ENCODE data around the gene TMEM271. TPM values are rescaled to one million over a fixed set of nuclear protein-coding genes. Genes with fewer than 3 reads are reported as not detected.

The TMEM271 gene, protein sequence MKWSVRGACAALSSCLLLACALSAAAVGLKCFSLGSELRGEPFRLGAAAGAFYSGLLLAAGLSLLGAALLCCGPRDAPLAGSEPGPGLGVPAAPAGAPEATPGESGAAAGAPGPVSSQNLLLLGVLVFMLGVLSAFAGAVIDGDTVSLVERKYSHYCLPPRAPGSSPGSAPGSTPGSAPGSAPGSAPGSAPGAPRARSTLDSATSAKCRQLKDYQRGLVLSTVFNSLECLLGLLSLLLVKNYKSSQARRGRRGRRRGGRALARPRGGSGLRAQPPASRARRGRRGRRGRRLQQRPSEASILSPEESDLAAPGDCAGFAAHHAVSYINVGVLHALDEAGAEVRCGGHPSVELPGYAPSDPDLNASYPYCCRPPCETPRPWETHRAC
- total RNA-seq (ENCODE audit: insufficient read depth, low replicate concordance) = not detected

DNA sequence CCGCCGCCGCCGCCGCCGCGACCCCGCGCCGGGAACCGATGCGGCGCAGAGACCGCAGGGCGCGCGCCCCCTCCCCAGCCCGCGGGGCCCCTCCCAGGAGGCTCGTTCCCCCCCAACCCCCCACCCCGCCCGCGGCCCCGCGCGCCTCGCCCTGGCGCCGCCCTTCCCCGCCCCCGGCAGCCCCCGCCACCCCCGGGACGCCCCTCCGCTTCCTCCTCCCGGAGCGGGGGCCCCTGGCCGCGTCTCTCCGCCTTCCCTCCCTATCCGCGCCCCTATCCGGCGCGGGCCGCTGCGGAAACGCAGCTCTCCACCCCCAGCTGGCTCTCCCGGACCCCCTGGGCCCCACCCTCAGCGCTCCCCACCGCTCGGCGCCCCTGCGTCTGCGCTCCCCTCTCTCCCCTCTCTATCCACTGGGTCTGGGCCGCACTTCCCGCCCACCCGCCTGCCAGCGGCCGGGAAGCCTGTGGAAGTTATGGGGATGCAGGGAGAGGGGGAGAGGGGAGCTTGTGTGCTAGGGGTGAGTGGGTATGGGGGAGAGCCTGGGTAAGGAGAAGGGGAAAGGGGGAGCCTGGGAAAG is at the start of gene TMEM271:
TMEM271 (minus strand) TSS at position 51 of the 577 bp plus-strand sequence. CDS start 233 bp downstream, outside the sequence.
- DNase-seq (ENCODE audit: low spot score) = no peak

DNA sequence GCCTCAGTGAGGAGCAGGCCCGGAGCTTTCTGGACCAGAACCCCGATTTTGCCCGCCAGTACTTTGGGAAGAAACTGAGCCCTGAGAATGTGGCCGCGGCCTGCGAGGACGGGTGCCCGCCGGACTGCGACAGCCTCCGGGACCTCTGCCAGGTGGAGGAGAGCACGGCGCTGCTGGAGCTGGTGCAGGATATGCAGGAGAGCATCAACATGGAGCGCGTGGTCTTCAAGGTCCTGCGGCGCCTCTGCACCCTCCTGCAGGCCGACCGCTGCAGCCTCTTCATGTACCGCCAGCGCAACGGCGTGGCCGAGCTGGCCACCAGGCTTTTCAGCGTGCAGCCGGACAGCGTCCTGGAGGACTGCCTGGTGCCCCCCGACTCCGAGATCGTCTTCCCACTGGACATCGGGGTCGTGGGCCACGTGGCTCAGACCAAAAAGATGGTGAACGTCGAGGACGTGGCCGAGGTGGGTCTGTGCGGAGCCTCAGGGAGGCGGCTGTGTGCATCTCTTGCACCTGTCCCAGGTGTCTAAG is 49.6 kb upstream of the TMEM271 start:
- no peak for DNase-seq (ENCODE audit: low spot score)

DNA sequence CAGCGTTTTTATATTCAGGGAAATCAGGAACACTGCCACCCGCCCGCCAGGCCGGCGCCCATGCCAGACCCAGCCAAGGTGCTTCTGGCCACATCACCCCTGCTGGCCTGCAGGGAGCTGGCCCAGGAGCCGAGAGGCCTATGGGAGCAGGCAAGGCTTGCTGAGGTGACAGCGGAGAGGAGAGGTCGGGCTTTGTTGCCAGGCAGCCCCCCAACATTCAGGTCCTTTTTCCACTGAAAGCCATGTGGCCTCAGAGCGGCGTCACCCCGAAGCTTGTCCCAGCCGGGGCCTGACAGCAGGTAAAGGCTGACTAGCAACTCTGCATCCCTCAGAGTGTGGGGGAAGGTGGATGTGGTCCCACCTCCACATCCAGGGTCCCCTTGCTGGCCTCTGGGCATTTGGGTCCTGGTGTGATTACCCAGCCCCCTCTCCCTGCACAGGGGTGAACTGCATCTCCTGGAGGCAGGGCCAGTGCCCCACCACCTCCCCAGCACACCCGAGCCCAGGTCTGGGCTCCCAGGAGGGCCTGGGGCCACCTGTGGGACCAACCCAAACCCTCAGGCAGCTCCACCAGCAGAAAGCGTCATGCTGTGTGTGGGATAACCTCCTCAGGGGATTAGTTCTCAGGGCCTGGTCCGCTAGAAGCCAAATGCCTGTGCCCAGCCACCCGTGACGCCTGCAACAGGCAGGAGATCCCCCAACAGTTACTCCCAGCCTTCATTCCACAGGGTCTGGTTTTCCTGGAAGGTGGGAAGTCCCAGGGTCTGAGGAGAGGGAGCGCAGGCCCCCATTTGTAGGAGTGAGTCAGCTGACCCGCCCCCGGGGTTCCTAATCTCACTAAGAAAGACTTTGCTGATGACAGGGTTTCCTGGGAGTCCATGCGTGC is 48.9 kb upstream of the TMEM271 start, which contains the start of gene PDE6B:
PDE6B (plus strand) TSS at position 869 of the 886 bp plus-strand sequence. CDS start 54 bp downstream, outside the sequence.
- DNase-seq (ENCODE audit: low spot score) = no peak

DNA sequence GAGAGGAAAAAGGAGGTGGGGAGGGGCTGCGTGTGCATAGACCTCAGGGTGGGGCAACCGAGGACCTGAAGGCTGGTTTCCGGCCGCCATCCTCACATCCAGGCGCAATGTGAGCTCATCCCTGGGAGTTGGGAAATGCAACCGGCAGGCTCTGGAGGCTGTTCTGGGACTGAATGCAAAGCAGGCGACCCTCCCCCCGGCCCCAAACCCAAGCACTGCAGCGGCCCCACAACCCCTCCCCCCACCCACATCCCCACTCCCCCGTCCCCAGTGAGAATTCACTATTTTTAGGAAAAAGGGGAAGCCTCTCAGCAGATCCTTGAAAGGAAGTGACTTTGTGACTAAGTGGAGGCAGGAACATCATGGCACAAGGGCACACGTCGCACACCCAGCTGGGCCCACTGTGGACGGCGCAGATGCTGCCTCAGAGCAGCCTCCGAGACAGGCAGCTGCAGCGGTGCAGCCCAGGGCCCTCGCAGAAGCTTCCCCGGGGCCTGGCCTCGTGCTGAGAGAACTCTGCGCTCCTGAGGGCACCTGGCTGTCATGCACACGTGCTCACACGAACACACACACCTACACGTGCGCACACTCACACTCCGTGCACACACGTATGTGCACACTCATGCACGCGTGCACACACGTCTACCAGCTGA is 47.9 kb upstream of the TMEM271 start:
- DNase-seq (ENCODE audit: low spot score) = no peak

DNA sequence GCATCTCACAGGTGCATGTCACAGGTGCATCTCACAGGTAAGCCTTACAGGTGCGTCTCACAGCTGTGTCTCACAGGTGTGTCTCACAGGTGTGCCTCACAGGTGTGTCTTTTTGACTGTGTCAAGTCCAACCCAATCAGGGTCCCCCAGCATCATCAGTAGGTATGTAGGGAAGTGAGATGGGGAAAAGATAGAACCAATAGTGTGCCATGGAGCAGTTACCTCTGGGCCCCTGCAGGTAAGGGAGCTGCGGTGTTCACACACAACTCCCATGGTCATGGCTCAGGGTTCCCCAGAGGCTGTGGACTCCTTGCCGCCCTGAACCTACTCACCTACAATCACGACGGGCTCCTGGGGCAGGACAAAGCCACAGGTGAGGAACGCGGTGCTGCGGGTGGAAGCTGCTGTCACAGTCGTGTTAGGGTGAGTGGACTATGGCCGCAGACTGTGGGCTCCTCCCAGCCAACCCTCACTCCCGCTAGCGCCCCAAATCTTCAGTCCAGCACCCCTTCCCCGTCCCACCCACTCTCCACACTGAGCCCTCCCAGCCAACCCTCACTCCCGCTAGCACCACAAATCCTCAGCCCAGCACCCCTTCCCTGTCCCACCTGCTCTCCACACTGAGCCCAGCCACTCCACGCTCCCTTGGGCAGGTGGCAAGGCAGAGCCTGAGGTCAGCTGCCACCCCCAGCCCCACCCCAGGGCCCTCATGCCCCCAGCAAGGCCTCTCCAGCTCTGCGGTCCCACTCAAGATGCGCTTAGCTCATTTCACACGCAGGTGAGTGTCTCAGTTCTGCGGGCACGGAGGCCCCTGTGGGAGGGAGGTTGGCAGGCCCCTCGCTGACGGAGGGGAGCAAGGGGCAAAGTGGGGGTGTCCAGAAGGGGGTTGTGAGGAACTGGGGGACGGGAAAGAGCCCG is 47.2 kb upstream of the TMEM271 start:
- DNase-seq (ENCODE audit: low spot score) = no peak

DNA sequence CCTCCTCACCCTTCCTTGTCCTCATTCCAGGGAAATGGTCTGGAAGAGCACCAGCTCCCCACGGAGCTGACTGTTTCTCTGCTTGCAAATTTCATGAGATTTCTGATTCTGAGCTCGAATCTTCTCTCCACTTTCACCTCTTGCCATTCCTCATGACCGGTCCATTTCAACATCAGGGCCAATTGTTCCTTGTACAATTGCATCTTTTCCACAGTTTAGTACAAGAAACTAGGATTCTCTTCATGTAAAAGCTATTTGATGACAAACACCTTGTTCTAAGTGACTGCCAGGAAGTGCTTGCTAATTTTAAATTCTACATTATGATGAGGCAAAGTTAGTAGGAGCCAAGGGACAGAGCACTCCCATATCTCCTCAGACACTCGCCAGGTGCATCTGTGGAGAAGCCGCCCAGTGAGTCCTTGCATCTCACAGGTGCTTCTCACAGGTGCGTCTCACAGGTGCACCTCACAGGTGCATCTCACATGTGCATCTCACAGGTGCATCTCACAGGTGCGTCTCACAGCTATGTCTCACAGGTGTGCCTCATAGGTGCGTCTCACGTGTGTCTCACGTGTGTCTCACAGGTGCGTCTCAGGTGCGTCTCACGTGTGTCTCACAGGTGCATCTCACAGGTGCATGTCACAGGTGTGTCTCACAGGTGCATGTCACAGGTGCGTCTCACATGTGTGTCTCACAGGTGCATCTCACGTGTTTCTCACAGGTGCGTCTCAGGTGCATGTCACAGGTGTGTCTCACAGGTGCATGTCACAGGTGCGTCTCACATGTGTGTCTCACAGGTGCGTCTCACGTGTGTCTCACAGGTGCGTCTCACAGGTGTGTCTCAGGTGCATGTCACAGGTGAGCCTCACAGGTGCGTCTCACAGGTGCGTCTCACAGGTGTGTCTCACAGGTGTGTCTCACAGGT is 46.2 kb upstream of the TMEM271 start:
- DNase-seq (ENCODE audit: low spot score) = no peak

DNA sequence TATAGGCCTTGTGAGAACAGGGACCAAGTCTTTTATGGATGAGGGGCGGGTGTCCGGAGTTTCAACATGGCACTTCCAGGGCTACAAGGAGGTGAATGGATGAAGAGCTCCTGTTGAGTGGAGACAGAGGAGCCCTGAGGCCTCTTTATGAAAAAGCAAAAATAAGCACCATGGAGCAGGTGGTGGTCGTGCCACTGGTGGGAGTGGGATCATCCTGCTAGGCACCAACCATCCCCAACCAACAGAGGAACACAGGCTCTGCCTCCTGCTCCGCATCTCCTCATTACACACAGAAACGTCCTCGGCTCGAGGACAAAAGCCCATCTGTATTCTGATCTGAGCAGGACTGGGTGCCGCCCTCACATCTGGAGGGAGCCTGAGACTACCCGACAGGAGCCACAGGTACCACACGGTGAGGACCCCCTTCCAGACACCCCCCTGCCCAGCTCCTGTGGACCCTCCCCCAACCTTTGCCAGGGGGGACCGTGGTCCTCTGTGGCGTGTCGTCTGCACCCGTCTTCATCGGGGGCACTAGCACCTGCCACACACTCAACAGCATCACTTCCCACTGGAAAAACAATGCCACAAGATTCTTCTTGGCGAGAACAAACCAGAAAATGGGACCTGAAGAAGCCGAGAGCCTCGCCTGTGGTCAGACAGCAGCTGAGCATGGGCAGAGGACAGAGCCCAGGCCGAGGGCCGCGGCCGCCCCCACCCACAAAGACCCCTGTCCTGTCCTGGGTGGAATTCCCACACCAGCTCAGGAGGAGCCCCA is 45.4 kb upstream of the TMEM271 start:
- no peak for DNase-seq (ENCODE audit: low spot score)

DNA sequence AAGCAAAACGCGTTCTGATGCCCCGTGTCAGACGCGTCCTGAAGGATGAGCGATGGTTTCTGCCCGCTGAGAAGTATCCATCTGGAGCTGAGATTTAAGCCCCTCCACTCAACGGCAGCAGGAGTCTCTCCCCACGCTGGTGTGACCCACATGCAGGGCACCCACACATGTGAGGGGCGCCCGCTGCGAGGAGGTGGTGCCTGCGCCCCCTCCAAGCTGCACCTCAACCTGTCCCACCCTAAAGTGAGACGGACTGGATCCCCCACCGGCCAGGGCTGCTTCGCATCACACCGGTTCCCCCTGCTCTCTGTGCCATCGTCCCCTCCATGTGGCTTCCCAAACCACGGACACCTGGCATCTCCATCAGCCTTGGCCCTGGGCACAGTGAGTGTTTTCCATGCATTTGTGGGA is 44.8 kb upstream of the TMEM271 start:
- DNase-seq (ENCODE audit: low spot score) = no peak

DNA sequence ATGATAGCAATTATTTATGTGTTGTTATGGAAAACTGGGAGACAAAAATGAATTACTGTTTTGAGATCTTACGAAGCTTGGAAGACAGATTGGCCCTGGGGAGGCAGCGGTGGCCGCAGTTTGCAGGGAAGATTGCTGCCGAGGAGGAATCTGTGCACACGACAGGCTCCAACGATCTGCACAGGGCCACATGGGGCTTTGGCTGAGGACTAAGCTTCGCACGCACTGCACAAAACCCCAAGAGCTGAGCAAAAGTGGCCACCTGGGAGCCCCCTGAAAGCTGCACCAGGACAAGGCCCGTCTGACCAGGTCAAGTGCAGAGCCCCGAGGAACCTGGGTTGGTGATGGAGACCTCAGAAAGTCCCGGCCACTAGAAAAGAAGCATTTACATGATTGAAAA is 44.1 kb upstream of the TMEM271 start:
- no peak for DNase-seq (ENCODE audit: low spot score)

DNA sequence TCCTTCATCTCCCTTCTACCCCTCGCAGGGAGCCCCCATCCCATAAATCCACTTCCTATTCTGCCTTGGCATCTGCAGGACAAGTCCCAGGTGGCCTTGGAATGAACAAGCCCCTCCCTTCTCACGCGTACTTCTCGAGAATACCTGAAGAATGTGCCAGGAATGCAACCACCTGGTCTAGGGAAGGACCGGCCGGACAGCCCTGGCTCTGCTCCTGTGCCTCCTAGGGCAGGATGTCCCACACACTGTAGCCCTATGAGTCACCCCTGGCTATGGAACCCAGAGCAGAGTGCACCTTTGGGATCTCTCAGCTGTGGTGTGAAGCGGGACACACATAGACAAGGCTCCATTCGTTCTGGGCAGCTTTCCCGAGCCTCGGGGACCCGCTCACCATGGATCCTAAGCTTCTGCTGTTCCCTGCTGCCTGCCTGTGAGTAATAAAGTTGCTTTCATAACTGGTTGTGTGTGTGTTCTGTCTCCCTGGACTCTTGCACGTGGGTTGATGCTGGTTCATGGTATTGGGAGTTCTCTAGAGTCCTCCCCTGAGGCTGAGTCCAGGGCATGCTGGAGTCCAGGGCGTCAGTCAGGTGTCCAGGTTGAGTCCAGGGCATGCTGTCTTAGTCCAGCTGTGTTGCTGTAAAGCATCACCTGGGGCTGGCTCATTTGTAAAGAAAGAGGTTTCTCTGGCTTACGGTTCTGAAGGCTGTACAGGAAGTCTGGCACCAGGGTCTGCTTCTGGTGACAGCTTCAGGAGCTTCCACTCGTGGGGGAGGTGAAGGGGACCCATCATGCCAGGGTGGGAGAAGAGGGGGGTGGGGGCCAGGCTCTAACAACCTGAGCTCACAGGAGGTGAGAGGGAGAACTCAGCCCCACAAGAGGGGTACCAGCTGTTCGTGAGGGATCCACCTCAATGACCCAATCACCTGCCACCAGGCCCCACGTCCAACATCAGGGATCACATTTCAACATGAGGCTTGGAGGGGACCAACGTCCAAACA is 41.8 kb upstream of the TMEM271 start:
- DNase-seq (ENCODE audit: low spot score) = no peak

DNA sequence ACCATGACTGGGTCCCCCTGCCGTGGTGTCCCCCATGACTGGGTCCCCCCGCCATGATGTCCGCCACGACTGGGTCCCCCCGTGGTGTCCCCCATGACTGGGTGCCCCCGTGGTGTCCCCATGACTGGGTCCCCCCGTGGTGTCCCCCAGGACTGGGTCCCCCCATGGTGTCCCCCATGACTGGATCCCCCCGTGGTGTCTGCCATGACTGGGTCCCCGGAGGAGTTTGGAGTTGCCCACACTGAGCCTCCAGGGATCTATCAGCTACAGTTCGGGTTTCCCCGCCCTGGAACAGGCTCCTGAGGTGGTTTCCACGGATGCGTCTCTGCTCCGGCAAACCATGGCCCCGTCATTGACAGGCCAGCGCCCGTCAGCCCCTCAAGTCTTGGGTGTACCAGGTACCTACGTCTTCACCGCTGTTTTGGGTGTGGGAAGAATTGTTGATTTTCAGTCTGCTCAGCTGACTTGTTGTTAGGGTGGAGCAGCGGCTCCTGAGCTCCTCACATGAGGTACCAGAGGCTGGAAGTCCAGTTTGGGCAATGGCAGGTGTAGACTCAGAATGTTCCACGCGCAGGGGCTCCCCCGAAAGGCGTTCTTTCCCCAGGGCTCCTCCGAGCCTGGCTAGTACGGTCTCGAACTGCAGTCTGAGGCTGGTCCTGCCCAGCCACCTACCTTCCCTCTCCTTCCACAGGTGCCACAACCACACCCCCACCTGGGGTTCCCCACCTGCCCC is 41.0 kb upstream of the TMEM271 start:
- DNase-seq (ENCODE audit: low spot score) = no peak

DNA sequence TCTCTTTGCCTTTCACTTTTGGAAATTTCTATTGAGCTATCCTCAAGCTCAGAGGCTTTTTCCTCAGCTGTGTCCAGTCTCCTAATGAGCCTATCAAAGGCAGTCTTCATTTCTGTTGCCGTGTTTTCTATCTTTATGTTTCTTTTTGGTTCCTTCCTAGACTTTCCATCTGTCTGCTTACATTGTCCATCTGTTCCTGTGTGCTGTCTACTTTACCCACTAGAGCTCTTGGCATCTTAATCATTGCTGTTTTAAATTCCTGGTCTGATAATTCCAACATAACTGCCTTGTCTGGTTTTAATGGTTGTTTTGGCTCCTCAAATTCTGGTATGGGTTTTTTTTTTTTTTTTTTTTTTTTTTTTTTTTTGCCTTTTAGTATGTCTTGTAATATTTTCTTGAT is 40.0 kb upstream of the TMEM271 start:
- DNase-seq (ENCODE audit: low spot score) = no peak

DNA sequence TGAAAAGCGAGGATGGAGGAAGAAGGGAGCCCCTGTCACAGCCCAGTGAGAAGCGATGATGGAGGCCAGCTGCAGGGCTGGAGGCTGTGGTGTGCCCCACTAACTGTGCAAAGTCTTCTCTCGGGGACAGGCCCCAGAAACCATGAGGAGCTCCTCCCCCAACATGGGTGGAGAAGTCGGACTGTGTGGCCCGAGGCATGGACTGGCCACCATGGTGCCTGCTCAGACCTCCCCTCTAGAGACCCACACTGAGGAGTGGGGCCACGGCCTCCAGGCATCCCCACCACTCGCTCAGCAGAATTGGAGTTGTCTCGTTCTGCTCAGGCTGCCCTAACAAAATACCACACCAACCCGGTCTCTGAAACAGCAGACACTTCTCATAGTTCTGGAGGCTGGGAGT is 37.0 kb upstream of the TMEM271 start:
- no peak for DNase-seq (ENCODE audit: low spot score)

DNA sequence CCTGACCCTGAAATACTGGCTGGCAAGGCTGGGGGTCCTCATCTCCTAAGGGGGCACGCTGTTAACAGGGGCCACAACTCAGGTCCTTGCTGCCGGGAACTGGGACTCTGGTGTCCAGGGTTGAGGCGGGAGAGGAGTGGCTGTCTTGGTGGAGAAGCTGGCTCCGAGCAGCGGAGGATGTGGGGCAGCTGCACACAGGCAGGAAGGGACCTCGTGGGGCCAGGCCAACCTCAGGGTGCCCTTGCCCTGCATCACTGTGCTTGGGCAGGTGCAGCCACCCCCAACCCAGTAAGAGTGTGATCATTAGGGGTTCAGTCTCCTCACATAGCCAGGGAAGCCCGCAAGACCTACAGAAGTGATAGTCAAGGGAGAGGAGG is 36.6 kb upstream of the TMEM271 start:
- DNase-seq (ENCODE audit: low spot score) = no peak

DNA sequence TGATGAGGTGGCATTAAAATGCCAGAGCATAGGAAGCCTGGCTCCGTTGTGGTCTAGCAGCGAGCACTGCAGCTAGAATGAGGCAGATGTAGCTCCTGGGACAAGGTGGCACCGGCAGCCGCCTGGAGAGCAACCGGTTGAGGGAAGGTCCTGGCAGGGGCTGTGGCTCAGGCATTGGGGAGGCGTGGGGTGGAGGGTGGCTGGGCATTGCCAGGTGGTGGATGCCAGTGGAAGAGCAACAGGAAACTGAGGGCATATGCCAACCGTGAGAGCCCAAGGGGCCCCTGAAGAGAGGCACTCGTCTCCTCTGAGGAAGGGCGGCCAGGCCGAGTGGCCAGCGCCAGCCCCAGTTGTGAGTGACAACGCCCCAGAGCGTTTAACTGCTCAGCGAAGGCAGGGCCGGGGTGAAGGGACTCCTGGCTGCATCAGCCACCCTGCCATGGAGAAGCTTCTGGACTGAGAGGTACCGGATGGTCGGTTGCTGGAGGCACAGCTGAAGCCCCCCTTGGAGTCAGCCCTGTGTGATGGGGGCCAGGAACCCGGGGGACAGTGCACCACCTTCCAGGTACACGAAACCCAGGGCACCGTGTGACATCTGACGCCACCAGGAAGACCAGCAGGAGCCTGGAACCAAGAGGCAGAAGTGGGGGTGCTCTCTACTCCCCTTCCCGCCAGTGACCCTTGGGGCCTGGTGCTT is 36.1 kb upstream of the TMEM271 start:
- no peak for DNase-seq (ENCODE audit: low spot score)

Data from umbilical cord (tissue), 2 donors.